GM23248 (cell line): ENCODE data around the gene ACOT13. TPM values are rescaled to one million over a fixed set of nuclear protein-coding genes. Genes with fewer than 3 reads are reported as not detected.
A peak's percentile ranks its signal among the peaks of the same experiment; 100 is the strongest.
"Not testable (repeated sequence)": the region's sequence is repeated elsewhere in the genome, so short reads cannot be mapped to it uniquely, and the experiment has no call there.

Experiments
- DNase-seq: peaks from one replicate; pipeline ENCODE4 v3.0.0-alpha.2; 2015
- H2AFZ ChIP-seq: fragments of 200-600 bp; sonication (generic); 2 replicates; pipeline ENCODE4 v1.6.1; 2016; ENCODE audit warnings: antibody characterized with exemption
- H3F3A ChIP-seq: fragments of 200-600 bp; sonication (generic); 2 replicates; pipeline ENCODE4 v1.6.1; 2016; ENCODE audit warnings: mild to moderate bottlenecking, antibody characterized with exemption, mixed run types; ENCODE audit not compliant: insufficient read depth
- H3K27ac ChIP-seq: fragments of 200-600 bp; sonication (generic); 2 replicates; pipeline ENCODE4 v1.5.1; 2016; ENCODE audit warnings: mild to moderate bottlenecking
- H3K27me3 ChIP-seq: fragments of 200-600 bp; sonication (generic); replicated peaks from 2 replicates; pipeline ENCODE4 v1.6.1; 2016; ENCODE audit warnings: mild to moderate bottlenecking; ENCODE audit not compliant: insufficient read depth
- H3K36me3 ChIP-seq: fragments of 200-600 bp; sonication (generic); 2 replicates; pipeline ENCODE4 v1.6.1; 2016; ENCODE audit warnings: low read depth, mild to moderate bottlenecking
- H3K4me1 ChIP-seq: fragments of 200-600 bp; sonication (generic); 2 replicates; pipeline ENCODE4 v1.6.1; 2016; ENCODE audit warnings: mild to moderate bottlenecking; ENCODE audit not compliant: insufficient read depth
- H3K4me2 ChIP-seq: fragments of 200-600 bp; sonication (generic); one replicate; pipeline ENCODE4 v1.6.1; 2016; ENCODE audit warnings: mild to moderate bottlenecking; ENCODE audit not compliant: unreplicated experiment
- H3K4me3 ChIP-seq: fragments of 200-600 bp; sonication (generic); 2 replicates; pipeline ENCODE4 v1.5.1; 2016; ENCODE audit warnings: mild to moderate bottlenecking
- H3K79me2 ChIP-seq: fragments of 200-600 bp; sonication (generic); 2 replicates; pipeline ENCODE4 v1.6.1; 2016; ENCODE audit warnings: mild to moderate bottlenecking; ENCODE audit not compliant: insufficient read depth
- H3K9ac ChIP-seq: fragments of 200-600 bp; sonication (generic); 2 replicates; pipeline ENCODE4 v1.6.1; 2016; ENCODE audit warnings: mild to moderate bottlenecking
- H3K9me2 ChIP-seq: fragments of 200-600 bp; sonication (generic); 2 replicates; pipeline ENCODE4 v1.6.1; 2016; ENCODE audit warnings: mixed run types, mild to moderate bottlenecking, moderate library complexity; ENCODE audit not compliant: insufficient read depth
- H3K9me3 ChIP-seq: fragments of 200-600 bp; sonication (generic); one replicate; pipeline ENCODE4 v1.6.1; 2017; ENCODE audit warnings: low read depth
- H4K20me1 ChIP-seq: fragments of 200-600 bp; sonication (generic); 2 replicates; pipeline ENCODE4 v1.6.0; 2016; ENCODE audit not compliant: insufficient read depth
- EZH2 ChIP-seq: fragments of 200-600 bp; sonication (generic); IDR thresholded peaks from 2 replicates; pipeline ENCODE4 v1.6.1; 2018; ENCODE audit warnings: antibody characterized with exemption, mild to moderate bottlenecking; ENCODE audit not compliant: insufficient read depth, poor library complexity, severe bottlenecking
- EZH2phosphoT487 ChIP-seq: fragments of 200-600 bp; sonication (generic); IDR thresholded peaks from 2 replicates; pipeline ENCODE4 v1.6.1; 2018; ENCODE audit warnings: antibody characterized with exemption, moderate library complexity, mild to moderate bottlenecking, low read depth; ENCODE audit not compliant: insufficient read depth
- WGBS, 2 experiments: methylation state at CpG; one replicate each; pipeline ENCODE4 v1.1.6; 2015 to 2017; ENCODE audit warnings: low lambda C conversion rate in 2 of 2, low coverage in 1 of 2; ENCODE audit errors: missing lambda C conversion rate in 2 of 2; 5-methylcytosine and 5-hydroxymethylcytosine counted together
- in situ Hi-C: fragments of 300-500 bp; cut with MboI; formaldehyde crosslinking; loops from 2 replicates; pipeline ENCODE4 v1.15.0; 2020
- polyA plus RNA-seq: library from polyadenylated mRNA; unstranded; fragments of >200 nt; fragmentation: Nextera tagmentation; extraction: Ambion mirVana; gene quantifications from 2 replicates; pipeline ENCODE4 v1.2.1, GENCODE V29; 2016
- total RNA-seq: library from RNA; depleted of rRNA; stranded (reverse); fragments of >200 nt; shearing (Covaris generic); gene quantifications from 2 replicates; pipeline ENCODE4 v1.2.3, GENCODE V29; 2014

ACOT13 gene
- total and polyA plus RNA-seq, 2 experiments from 2014 or later, result 3.4 to 26.2 TPM

GRCh38 chr6:24743265-24743943 lies 76.5 kb downstream of the ACOT13 start:
- H3K4me3 ChIP-seq, result peak overlapping the region; percentile 68

GRCh38 chr6:24743944-24744335 lies 77.1 kb downstream of the ACOT13 start:
- Histone ChIP-seq H3K36me3 (no peaks in the 10 kb centered on the region), H3K27ac (peak overlapping the region; percentile 99), H3K4me1 (peaks cover 30% of the 10 kb centered on the region), H4K20me1 (no peaks in the 10 kb centered on the region), H3K9ac (peak overlapping the region; percentile 84), H3F3A (peaks cover 28% of the 10 kb centered on the region), H3K4me2 (peak overlapping the region; percentile 88), H3K9me3 (no peaks in the 10 kb centered on the region), H3K9me2 (no peaks in the 10 kb centered on the region), H3K27me3 (no peaks in the 10 kb centered on the region), H2AFZ (peak overlapping the region; percentile 90), H3K4me3 (peak overlapping the region; percentile 68), H3K79me2 (no peaks in the 10 kb centered on the region)
- no peak for TF ChIP-seq EZH2phosphoT487
- no peak for TF ChIP-seq EZH2
- 75 to 87% methylated on average over 3 of the region's 3 CpGs for WGBS, 2 experiments
- in situ Hi-C loops, result no loop called here
- DNase-seq, result no peak

More at GRCh38 chr6:24743265-24743943, 76.5 kb downstream of the ACOT13 start:
- H3K9me3 ChIP-seq, result no peaks in the 10 kb centered on the region
- TF ChIP-seq EZH2 (no peak), EZH2phosphoT487 (no peak)
- H3K9me2 ChIP-seq, result no peaks in the 10 kb centered on the region
- H3K79me2 ChIP-seq, result no peaks in the 10 kb centered on the region
- WGBS, 2 experiments, result 0 to 1% methylated on average over 2 of the region's 2 CpGs
- peak; percentile 98 for DNase-seq
- peaks cover 28% of the 10 kb centered on the region for H3F3A ChIP-seq
- no peaks in the 10 kb centered on the region for H4K20me1 ChIP-seq
- H3K4me2 ChIP-seq, result peak overlapping the region; percentile 88
- in situ Hi-C loops, result no loop called here
- H3K36me3 ChIP-seq, result no peaks in the 10 kb centered on the region
- peak overlapping the region; percentile 90 for H2AFZ ChIP-seq
- H3K4me1 ChIP-seq, result peaks cover 30% of the 10 kb centered on the region
- peak overlapping the region; percentile 84 for H3K9ac ChIP-seq
- peak overlapping the region; percentile 99 for H3K27ac ChIP-seq
- no peaks in the 10 kb centered on the region for H3K27me3 ChIP-seq

GRCh38 chr6:24744911-24745310 lies 78.0 kb downstream of the ACOT13 start:
- no peaks in the 10 kb centered on the region for H3K79me2 ChIP-seq
- H3F3A ChIP-seq, result peaks cover 28% of the 10 kb centered on the region
- H3K4me2 ChIP-seq, result no peak overlapping the region
- H3K4me1 ChIP-seq, result peaks cover 30% of the 10 kb centered on the region
- TF ChIP-seq EZH2phosphoT487 (no peak), EZH2 (no peak)
- no peaks in the 10 kb centered on the region for H3K9me3 ChIP-seq
- no peaks in the 10 kb centered on the region for H3K9me2 ChIP-seq
- no peak overlapping the region for H3K4me3 ChIP-seq
- H3K36me3 ChIP-seq, result no peaks in the 10 kb centered on the region
- no peak overlapping the region for H2AFZ ChIP-seq
- H4K20me1 ChIP-seq, result no peaks in the 10 kb centered on the region
- in situ Hi-C loops, result no loop called here
- 79 to 84% methylated on average over 5 of the region's 5 CpGs for WGBS, 2 experiments
- no peaks in the 10 kb centered on the region for H3K27me3 ChIP-seq
- DNase-seq, result no peak
- no peak overlapping the region for H3K9ac ChIP-seq
- no peak overlapping the region for H3K27ac ChIP-seq

GRCh38 chr6:24749297-24749696 lies 82.4 kb downstream of the ACOT13 start:
- Histone ChIP-seq H3K36me3 (no peaks in the 10 kb centered on the region), H3K9me3 (no peaks in the 10 kb centered on the region), H3K27me3 (no peaks in the 10 kb centered on the region), H3K4me2 (no peak overlapping the region), H3K9ac (no peak overlapping the region), H2AFZ (peak overlapping the region; percentile 21; the same call in 1 of the 2 replicates), H3F3A (peaks cover 3% of the 10 kb centered on the region), H3K4me1 (peaks cover 2% of the 10 kb centered on the region), H3K79me2 (no peaks in the 10 kb centered on the region), H3K27ac (no peak overlapping the region), H3K4me3 (no peak overlapping the region), H3K9me2 (no peaks in the 10 kb centered on the region), H4K20me1 (no peaks in the 10 kb centered on the region)
- no peak for DNase-seq
- in situ Hi-C loops, result no loop called here
- TF ChIP-seq EZH2phosphoT487 (no peak), EZH2 (no peak)
- 21 to 28% methylated on average over 3 of the region's 3 CpGs for WGBS, 2 experiments

- H2AFZ ChIP-seq, H3F3A ChIP-seq, H3K79me2 ChIP-seq, H3K4me3 ChIP-seq, H3K36me3 ChIP-seq, H3K4me1 ChIP-seq, H3K4me2 ChIP-seq, H3K9me3 ChIP-seq, in situ Hi-C loops, H3K9me2 ChIP-seq, DNase-seq, H3K9ac ChIP-seq, H3K27me3 ChIP-seq, H4K20me1 ChIP-seq, H3K27ac ChIP-seq: not testable (repeated sequence)
- WGBS, 2 experiments, result 71 to 77% methylated on average over 3 of the region's 3 CpGs
Observed at GRCh38 chr6:24750878-24751277, 84.0 kb downstream of the ACOT13 start.
